GM12874 (cell line): ENCODE results near the gene BCL2.

ENCODE experiments used
- TF ChIP-seq, protein P1 (sequence below): IDR thresholded peaks from 2 replicates; pipeline ENCODE4 v1.5.1; 2011; ENCODE audit warnings: low read depth, mild to moderate bottlenecking, control low read depth, low read length, moderate library complexity; ENCODE audit not compliant: insufficient read depth

The BCL2 gene

GRCh38 chr18:63145851-63146555 lies 173.6 kb downstream of the BCL2 start:
- TF ChIP-seq, protein P1, sequence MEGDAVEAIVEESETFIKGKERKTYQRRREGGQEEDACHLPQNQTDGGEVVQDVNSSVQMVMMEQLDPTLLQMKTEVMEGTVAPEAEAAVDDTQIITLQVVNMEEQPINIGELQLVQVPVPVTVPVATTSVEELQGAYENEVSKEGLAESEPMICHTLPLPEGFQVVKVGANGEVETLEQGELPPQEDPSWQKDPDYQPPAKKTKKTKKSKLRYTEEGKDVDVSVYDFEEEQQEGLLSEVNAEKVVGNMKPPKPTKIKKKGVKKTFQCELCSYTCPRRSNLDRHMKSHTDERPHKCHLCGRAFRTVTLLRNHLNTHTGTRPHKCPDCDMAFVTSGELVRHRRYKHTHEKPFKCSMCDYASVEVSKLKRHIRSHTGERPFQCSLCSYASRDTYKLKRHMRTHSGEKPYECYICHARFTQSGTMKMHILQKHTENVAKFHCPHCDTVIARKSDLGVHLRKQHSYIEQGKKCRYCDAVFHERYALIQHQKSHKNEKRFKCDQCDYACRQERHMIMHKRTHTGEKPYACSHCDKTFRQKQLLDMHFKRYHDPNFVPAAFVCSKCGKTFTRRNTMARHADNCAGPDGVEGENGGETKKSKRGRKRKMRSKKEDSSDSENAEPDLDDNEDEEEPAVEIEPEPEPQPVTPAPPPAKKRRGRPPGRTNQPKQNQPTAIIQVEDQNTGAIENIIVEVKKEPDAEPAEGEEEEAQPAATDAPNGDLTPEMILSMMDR: no peak

DNA sequence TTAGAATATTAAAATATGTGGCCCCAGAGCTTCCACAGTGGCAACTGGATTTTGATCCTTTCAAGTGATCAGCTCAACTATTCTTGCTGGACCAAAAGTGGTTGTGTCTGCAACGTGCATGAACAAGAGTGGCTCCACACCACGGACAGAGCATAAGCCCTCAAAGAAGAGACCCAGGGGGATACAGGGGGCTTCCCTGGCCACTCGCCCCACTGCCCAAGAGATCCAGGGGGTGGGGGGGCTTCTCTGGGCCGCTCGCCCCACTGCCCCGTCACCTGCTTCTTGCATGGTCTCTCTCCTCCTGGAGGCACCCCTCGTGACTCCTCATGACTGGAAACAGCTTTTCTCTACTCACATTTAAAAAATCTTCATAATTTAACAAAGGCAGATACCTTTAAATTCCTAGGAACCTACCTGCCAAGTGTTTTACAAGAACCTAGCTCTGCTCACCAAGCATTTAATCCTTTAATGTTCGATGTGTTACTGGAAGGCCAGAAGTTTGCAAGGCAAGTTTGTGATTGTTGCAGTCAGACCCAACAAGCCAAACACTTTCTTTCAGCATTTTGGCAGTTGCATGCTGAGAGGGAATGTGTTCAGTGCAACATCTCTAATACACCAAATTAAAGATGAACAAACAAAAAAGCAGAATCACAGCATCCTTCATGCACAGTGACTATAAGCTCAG lies 174.3 kb downstream of the BCL2 start:
- TF ChIP-seq, protein P1: no peak

- TF ChIP-seq, protein P1: no peak
Observed at GRCh38 chr18:63144748-63145147, 174.8 kb downstream of the BCL2 start.

DNA sequence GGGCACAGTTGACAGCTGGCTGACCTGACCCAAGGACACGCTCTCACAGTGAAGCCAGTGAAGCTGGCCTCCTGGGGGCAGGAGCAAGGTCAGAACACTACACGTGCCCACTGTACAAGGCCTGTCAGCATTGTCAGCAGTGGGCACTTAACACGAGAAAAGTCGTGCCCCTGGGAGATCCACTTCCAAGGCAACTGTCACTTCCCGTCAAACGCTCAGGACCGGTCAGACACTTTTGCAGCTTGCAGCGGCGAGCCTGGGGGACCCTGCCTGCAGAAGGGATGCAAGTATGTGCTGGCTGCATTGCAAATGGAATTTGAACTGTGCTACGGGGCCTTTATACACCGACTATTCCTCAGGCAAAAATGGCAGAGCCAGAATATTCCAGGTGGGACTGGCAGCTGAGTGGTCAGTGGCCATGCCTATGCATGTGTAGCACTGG lies 176.2 kb downstream of the BCL2 start:
- TF ChIP-seq, protein P1: no peak

DNA sequence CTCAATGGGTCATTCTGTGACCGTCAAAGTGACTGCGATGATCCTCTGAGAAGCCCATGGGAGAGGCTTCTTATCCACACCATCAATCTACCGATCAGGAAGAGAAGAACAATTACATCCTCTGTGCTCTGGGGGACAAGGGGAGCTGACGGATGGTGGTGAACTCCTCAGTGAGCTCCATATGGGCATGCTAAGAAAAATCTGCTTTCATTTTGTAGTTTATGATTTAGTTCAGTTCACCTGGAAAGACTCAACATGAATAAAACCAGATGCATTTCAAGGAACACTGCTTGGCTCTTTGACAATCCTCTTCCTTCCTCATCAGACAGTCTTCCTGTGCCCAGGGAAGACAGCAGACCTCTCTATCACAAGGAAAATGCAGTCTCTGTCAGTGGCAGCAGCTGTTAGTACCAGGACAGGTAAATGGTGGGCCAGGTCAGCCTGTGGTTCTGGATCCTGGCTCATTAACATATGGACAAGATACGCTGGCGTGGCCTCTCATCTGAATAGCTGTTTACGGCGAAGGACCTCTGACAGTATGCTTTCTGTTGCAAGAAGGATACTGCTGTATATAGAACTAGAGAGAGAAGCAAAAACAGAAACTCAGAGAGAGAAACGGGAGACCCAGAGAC lies 176.9 kb downstream of the BCL2 start:
- TF ChIP-seq, protein P1: no peak

- TF ChIP-seq, protein P1: no peak
Observed at GRCh38 chr18:63141778-63142176, 177.8 kb downstream of the BCL2 start.

- TF ChIP-seq, protein P1: no peak
Observed at GRCh38 chr18:63140997-63141777, 178.4 kb downstream of the BCL2 start.
